GM19239 (cell line): ENCODE data around the gene ERCC1.
A peak's percentile ranks its signal among the peaks of the same experiment; 100 is the strongest.

Experiments used
- DNase-seq: peaks from one replicate; pipeline ENCODE4 v3.0.0; 2011; ENCODE audit warnings: low spot score; ENCODE audit not compliant: insufficient read length
- FAIRE-seq: peaks from 2 replicates; lab custom pipeline; 2011; peaks lifted over from hg19 to GRCh38; lab: Jason Lieb, UNC

ERCC1 gene

DNA sequence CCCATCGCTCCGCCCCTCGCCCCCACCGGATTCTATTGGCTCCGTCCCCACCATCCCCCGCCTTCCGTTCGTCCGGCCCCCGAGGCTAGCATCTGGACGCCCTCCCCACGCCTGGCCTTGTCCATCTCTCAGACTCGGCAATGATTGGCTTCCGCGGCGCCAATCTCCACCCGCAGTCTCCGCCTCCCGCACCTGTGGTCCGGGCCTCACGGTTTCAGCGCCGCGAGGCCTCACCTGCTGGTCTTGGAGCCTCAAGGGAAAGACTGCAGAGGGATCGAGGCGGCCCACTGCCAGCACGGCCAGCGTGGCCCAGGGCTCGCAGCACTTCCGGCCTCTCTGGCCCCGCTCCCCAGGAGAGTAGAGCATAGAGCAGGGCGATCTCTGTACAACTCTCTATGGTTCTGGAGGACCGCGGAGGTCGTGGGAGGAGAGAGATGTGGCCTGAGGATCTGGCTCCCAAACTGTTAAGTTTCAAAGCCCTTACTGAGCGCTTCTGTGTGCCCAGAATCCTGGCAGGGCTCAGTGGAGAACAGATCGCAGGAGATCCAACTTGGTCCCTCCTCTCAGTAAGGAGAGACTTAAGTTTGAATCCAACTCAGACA lies at the start of gene ERCC1:
Gene ERCC1, minus strand, starts transcription at position 329 of the 602 bp plus-strand sequence. CDS start 543 bp downstream, outside the sequence.
- peak; percentile 97 for FAIRE-seq
- DNase-seq = peak; percentile 91

DNA sequence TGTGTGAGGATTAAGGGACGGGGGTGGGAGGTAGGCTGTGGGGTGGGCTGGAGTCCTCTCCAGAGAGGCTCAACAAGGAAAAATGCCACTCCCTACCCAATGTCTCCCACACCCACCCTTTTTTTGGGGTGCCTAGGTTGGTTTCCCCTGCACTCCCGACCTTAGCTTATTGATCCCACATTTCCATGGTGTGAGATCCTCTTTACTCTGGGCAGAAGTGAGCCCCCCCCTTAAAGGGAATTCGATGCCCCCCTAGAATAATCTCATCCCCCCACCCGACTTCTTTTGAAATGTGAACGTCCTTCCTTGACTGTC lies 49.6 kb upstream of the ERCC1 start:
- DNase-seq = no peak
- no peak for FAIRE-seq

DNA sequence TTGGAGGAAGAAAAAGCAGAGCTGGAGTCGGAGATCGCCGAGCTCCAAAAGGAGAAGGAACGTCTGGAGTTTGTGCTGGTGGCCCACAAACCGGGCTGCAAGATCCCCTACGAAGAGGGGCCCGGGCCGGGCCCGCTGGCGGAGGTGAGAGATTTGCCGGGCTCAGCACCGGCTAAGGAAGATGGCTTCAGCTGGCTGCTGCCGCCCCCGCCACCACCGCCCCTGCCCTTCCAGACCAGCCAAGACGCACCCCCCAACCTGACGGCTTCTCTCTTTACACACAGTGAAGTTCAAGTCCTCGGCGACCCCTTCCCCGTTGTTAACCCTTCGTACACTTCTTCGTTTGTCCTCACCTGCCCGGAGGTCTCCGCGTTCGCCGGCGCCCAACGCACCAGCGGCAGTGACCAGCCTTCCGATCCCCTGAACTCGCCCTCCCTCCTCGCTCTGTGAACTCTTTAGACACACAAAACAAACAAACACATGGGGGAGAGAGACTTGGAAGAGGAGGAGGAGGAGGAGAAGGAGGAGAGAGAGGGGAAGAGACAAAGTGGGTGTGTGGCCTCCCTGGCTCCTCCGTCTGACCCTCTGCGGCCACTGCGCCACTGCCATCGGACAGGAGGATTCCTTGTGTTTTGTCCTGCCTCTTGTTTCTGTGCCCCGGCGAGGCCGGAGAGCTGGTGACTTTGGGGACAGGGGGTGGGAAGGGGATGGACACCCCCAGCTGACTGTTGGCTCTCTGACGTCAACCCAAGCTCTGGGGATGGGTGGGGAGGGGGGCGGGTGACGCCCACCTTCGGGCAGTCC lies 49.0 kb upstream of the ERCC1 start:
- FAIRE-seq = no peak
- no peak for DNase-seq

DNA sequence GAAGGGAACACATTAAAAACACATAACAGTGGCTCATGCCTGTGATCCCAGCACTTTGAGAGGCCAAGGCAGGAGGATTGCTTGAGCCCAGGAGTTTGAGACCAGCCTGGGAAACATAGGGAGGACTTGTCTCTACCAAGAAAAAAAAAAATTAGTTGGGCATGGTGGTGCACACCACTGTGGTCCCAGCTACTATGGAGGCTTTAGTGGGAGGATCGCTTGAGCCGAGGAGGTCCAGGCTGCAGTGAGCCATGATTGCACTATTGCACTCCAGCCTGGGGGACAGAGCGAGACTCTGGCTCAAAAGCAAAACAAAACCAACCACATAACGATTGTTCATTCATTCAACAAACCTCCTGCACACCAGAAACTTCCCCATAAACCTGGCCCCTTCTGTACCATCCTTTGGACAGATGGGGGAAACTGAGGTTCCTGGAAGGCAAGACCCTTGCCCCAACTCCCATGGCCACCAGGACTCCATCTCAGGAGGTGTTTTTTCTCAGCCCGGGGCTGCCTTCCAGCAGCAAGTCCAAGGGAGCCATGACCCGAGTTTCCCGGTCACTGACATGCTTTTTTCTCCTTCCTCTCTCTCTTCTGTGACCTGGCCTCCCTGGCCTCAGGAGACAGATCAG lies 48.3 kb upstream of the ERCC1 start:
- FAIRE-seq = no peak
- DNase-seq = no peak

DNA sequence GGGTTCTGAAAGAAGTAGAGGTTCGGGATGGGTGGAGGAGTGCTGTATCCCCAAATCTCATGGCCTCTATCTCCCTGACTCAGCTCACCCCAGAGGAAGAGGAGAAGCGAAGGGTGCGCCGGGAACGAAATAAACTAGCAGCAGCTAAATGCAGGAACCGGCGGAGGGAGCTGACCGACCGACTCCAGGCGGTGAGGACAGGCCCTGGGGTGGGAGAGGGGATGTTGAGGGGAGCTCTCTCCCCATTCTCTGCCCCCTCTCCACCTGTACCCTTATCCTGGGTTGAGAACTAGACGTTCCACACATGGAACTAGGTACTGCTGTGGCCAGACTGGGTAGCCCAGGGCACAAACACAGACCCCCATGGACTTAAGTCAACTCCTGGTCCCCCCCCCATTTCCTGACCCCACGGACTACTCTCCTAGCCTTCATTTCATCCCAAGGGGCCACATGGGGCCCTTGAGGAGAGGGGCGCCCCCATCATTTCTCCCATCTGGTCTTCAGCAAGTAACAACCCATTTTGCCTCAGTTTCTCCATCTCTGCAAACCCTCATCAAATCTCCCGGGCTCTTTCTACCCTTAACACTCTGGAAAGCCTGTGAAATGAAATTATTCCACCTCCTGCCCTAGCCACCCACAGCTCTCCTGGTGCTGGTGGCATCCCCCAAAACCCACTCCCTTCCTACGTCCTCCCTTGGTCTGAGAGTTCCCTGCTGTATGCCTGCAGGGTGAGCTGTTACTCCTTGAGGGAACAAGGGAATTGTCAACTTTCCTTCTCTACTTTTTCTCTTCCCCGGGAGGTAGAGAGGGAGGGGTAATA lies 47.6 kb upstream of the ERCC1 start:
- DNase-seq = no peak
- no peak for FAIRE-seq

DNA sequence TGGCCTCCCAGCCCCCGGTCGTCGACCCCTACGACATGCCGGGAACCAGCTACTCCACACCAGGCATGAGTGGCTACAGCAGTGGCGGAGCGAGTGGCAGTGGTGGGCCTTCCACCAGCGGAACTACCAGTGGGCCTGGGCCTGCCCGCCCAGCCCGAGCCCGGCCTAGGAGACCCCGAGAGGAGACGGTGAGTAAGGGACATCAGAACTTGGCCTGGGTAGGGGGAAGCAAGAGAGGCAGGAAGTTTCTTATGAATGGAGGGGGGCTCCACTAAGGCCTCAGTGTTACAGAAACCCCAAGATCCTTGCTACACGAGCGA lies 47.0 kb upstream of the ERCC1 start:
- no peak for DNase-seq
- no peak for FAIRE-seq

DNA sequence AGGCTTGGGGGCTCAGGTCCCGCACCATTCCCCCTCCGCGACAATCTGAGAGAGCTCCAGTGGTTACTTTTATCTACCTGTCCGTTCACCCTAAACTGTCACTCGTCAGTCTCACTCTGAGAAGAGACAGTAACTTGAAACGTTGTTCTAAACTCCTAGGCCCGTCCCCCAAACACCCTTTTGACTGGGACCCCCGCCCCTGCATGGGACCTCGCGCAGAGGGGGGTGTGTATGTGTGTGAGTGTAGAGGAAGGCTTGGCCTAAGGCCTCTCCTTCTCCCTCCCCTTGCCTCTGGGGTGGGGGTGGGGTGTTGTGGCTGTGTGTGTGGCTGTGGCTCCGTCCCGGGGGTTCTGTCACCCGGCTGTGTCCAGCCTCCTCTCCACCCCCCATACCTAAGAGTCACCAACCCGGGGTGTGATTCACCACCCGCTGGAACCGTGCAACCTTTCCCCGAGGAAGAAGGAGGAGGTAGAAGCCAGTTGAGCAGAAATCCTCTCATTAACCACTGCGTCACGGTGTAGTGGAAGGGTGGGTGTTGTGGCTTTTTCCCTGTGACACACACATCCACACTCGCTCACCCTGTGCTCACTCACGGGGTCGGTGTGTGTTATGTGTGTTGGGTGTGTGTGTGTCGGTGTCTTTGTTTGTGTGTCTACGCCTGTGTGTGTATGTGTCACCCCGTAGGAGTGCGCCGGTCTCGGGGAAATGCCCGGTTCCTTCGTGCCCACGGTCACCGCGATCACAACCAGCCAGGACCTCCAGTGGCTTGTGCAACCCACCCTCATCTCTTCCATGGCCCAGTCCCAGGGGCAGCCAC lies 46.4 kb upstream of the ERCC1 start:
- peak; percentile 54 for FAIRE-seq
- no peak for DNase-seq

DNA sequence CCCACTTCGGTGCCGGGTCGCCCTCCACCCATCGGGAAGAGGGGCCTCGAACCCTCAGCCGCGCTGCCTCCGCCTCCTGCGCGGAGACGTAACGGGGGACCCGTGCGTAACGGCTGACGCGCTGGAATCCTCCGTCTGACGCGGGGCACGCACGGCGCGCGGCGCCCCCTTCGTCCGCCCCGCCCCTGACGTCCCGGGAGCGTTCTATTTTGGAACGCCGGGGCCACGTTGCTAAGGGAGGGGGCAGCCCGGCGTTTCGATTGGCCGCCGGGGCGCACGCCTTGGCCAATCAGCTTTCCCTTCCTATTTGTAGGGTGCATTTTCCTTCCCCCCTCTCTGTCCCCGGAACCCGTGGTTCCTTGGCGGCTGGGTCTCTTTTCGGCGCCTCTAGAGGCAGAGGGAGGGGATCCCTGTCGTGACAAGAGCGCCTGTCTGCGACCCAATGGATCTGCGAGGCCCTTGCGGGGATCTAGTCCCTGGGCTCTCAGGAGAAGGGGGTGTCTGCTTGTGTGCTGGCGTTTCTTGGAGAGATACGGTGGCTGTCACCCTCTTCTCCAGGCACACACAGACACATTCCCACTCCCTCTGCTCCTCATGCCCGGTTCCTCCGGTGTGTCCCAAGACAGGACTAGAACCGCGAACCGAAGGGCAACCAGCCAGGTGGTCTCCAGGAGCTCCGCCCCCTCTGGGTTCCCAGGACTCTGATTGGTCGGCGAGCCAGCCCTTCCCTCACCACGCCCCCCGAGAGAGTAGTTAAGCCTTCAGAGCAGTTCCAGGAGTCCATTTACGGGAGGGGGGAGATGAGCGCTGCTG lies 45.6 kb upstream of the ERCC1 start:
- peak; percentile 87 for DNase-seq
- peak; percentile 100 for FAIRE-seq

DNA sequence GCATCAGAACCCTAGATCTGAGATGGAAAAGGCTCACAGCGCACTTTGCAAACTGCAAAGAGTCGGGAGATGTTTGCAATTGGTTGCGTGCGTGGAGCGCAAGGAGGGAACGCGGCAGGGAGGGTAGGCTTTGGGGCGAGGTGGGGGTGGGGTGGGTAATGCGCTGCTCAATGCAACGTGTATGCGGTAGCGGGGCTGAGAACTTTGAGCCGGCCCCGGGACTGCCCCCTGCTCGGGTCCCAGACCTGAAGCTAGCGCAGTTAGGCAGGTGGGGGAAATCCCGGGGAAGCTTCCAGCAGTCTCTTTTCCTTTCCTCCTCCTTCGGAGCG lies 45.0 kb upstream of the ERCC1 start:
- peak; percentile 8 for FAIRE-seq
- DNase-seq = no peak

DNA sequence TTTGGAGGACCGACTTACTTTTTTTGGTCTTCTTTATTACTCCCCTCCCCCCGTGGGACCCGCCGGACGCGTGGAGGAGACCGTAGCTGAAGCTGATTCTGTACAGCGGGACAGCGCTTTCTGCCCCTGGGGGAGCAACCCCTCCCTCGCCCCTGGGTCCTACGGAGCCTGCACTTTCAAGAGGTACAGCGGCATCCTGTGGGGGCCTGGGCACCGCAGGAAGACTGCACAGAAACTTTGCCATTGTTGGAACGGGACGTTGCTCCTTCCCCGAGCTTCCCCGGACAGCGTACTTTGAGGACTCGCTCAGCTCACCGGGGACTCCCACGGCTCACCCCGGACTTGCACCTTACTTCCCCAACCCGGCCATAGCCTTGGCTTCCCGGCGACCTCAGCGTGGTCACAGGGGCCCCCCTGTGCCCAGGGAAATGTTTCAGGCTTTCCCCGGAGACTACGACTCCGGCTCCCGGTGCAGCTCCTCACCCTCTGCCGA lies 44.5 kb upstream of the ERCC1 start:
- no peak for DNase-seq
- FAIRE-seq = no peak

DNA sequence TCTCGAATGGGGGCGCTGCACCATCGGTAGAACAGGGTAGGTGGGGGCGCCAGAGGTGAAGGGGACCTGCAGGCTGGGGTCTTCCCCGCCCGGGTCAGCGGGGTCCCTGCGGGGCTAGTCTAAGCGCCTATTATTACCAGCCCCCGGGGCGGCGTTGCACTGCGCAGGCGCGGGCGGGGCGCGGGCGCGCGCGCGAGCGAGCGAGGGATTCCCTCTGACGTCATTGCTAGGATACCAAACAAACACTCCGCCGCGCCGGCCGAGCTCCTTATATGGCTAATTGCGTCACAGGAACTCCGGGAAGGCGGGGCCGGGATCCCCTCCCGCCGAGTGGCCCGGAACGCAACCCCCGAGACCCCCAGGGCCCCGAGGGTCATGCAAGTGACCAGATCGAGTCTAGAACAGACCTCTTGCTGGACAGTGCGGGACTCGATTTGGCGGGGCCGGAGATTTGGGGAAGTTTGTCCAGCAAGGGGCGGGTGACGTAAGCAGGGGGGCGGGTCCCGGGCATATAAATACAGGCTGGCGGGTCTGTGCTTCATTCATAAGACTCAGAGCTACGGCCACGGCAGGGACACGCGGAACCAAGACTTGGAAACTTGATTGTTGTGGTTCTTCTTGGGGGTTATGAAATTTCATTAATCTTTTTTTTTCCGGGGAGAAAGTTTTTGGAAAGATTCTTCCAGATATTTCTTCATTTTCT lies 43.9 kb upstream of the ERCC1 start, which contains the start of gene FOSB:
Gene FOSB, plus strand, starts transcription at position 541 of the 703 bp plus-strand sequence. CDS start 591 bp downstream, outside the sequence.
- FAIRE-seq = peak; percentile 89
- DNase-seq = no peak

DNA sequence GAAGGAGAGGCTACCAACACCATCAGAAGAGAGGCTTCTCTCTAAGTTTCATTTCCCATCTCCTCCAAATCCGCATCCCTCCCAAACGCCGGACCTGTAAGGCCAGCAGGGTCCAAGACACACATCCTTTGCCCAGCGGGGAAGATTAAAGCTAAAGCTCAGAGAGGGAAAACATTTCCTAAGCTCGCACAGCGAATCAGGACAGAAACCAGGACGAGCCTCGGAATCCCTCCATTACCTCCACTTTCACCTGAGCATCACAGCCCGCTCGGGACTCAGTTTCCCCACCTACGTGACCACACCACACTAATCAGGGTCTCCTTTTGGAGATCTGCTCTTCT lies 43.4 kb upstream of the ERCC1 start:
- no peak for FAIRE-seq
- no peak for DNase-seq

DNA sequence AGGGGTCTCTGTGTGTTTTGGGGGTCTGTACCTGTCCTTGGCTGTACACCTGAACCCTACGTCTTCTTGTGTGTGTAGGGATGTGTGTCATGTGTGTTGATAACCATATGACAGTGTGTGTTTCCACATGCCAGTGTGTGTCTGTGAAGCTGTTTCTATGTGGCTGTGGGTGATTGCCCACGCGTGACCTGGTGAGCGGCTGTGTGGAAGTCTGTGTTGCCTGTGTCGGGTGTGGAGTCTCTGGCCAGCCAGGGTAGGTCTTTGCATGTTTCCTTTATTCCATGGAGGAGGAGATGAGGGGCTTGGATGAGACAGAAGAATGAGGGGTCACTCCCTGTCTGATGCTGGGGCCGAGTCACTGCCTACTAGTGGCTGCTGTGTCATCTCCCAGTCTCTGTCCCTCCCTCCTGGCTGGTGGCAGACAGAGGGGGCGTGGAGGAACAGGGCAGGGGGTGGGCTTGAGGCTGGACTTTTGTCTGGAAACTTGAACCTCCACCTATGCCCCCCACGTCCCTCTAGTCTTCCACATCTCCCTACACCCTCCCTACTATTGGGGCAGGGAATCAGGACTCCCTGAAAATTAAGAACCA lies 41.2 kb upstream of the ERCC1 start:
- DNase-seq (no peak), FAIRE-seq (no peak)

DNA sequence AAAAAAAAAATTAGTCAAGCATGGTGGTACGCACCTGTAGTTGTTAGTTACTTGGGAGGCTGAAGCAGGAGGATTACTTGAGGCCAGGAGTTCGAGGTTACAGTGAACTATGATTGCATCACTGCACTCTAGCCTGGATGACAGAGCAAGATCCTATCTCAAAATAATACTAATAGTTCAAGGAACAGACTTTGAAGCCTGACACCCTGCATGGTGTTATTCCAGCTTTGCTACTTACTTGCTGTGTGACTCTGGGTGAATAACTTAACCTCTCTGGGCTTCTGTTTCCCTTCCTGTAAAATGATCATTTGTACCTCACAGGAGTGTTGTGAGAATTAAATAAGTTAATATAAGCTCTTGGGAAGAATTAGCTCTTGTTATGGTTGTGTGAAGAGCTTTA lies 40.6 kb upstream of the ERCC1 start:
- DNase-seq = no peak
- FAIRE-seq = no peak

DNA sequence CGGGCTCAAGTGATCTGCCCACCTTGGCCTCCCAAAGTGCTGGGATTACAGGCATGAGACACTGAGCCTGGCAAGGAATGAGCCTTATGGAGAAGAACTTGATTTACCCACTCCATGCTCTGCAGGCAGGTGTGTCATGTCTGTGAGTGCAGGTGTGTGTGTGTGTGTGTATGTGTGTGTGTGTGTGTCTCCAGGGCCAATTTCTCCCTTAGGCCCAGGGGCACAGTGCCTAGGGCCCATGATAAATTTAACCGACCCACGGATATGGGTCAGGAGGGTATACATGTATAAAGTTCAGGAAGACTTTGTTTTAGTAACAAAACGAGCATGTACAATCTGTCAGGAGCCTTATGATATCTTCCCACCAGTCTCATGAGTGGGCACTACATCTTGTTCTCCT lies 39.5 kb upstream of the ERCC1 start:
- DNase-seq (no peak), FAIRE-seq (no peak)

DNA sequence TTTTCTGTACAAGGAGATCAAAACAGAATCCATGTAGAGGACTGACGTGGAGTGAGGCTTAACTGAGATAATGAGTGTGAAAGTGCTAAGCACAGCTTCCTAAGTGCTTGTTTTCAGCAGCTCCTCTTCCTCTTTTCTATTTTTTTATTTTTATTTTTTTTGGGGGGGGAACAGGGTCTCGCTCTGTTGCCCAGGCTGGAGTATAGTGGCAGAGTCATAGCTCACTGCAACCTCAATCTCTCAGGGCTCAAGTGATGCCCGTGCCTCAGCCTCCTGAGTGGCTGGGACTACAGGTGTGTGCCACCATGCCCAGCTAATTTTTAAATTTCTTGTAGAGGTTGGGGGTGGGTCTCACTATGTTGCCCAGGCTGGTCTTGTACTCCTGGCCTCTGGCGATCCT lies 38.5 kb upstream of the ERCC1 start:
- no peak for FAIRE-seq
- DNase-seq = no peak

DNA sequence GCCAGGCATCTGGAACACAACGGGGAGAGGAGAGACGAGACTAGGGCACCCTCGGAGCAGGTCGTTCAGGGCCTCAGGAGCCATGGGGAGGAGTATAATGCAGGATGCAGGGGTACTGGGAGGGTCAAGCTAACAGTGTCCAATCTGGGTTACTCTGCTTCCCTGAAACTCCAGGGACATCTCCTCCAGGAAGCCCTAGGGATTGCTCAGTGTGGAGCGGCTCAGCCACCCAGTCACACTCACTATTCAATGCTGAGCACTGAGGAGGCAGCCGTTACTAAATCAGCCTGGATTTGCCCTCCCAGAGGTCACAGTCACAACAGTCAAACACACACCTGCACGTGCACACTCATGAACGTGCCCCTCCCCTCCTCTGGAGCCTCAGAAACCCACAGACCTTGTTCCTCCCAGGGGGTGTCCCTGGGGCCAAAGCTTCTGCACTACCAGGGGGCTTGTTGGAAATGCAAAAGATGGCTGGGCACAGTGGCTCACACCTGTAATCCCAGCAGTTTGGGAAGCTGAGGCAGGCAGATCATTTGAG lies 37.2 kb upstream of the ERCC1 start:
- no peak for DNase-seq

DNA sequence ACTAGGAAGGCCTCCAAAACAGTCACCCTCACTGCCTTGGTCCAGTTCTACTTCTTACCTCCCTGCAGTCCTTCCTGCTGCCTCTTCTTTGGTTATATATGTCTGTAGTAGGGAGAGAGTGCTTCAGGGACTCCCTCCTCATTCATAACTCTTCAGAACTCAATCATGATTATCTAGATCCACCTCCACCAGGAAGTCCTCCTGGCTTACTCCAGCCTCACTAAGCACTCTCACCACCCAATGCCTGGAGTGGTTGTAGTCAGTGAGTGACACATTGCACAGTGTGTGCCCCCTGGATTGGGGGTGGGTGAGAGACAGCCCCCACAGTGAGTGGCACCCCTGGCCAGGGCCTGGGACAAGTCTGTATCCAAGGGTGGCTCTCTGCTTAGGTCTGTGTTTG lies 34.1 kb upstream of the ERCC1 start:
- FAIRE-seq (no peak), DNase-seq (no peak)

More for the DNA sequence above, 37.2 kb upstream of the ERCC1 start:
- no peak for FAIRE-seq
